Dedifferentiated amniotic fluid mesenchymal stem cell (primary cell): ENCODE data around the gene MGP.

ENCODE experiments used
- DNase-seq: peaks from one replicate; pipeline ENCODE4 v3.0.0-alpha.2; 2016; ENCODE audit errors: extremely low spot score

MGP gene

DNA sequence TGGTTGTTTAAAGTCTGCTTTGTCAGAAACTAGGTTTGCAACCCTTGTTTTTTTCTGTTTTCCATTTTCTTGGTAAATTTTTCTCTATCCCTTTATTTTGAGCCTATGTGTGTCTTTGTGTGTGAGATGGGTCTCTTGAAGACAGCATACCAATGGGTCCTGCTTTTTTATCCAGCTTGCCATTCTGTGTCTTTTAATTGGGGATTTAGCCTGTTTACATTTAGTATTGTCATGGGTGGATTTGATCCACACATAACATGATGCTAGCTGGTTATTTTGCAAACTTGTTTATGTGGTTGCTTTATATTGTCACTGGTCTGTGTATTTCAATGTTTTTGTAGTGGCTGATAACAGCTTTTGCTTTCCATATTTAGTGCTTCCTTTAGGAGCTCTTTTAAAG is 25.2 kb downstream of the MGP start:
- no peak for DNase-seq

DNA sequence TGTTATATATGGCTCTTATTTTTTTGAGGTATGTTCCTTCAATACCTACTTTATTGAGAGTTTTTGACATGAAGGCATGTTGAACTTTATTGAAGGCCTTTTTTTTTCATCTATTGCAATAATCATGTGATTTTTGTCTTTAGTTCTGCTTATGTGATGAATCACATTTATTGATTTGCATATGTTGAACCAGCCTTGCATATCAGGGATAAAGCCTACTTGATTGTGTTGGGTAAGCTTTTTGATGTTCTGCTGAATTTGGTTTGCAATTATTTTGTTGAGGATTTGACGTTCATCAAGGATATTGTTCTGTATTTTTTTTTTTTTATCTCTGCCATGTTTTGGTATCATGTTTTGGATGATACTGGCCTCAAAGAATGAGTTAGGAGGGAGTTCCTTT is 27.1 kb downstream of the MGP start:
- no peak for DNase-seq

DNA sequence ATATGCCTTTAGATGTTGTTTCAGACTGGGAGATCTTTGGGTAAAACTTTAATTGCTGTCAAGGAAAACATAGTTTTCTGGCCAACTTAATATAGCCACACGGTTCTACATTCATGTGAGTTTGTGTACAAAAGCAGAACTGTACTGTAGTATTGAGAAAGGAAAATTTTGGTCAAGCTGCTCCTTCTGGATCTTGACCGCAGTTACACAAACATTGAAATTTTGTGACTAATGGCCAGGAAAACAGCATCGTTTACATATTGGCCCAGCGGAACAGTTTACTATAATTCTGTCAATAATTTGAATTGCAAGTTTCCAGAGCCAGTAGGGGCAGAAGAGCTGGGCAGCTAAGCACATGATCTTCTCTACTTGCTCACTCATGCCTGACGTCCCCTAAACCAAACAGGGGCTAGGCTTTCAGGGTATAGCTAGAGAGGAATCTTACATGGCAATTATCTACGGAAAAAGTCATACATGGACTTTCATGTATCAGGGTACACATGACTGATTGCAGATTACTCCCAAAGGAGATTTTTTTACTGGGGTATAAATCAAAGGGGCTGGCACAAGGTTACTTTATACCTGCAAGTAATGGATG is 31.0 kb downstream of the MGP start:
- peak; percentile 72 for DNase-seq

DNA sequence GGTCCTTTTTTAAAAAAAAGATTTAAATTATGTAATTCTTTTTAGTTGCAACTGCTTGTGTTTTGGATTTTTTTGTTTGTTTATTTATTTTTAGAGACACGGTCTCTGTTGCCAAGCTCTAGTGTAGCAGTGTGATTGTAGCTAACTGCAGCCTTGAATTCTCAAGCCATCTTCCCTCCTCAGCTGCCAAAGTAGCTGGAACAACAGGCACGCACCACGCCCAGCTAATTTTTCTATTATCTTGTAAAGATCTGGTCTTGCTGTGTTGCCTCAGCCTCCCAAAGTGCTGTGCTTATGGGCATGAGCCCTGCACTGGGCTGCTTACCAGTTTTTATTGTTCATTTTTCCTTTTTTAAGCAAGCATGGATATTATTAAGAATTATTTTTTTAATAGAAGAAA is 31.7 kb downstream of the MGP start:
- DNase-seq, result peak; percentile 51

DNA sequence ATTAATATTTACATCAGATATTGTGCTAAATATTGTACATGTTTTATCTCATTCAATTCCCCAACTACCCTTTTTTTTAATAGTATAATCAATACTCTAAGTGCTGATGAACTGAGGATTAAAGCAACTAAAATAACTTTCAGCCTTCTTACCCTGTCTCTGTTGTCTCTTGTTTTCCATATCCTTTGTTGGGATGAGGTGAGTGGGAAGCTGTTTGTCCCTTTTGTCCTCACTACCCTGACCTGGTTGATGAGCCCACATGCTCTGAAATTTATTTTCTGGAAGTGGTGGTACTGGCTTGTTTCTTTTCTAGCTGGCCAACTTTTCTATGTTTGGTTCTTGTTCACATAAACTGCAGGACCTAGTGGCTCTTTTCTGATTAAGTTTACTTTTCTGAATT is 32.8 kb downstream of the MGP start:
- no peak for DNase-seq

DNA sequence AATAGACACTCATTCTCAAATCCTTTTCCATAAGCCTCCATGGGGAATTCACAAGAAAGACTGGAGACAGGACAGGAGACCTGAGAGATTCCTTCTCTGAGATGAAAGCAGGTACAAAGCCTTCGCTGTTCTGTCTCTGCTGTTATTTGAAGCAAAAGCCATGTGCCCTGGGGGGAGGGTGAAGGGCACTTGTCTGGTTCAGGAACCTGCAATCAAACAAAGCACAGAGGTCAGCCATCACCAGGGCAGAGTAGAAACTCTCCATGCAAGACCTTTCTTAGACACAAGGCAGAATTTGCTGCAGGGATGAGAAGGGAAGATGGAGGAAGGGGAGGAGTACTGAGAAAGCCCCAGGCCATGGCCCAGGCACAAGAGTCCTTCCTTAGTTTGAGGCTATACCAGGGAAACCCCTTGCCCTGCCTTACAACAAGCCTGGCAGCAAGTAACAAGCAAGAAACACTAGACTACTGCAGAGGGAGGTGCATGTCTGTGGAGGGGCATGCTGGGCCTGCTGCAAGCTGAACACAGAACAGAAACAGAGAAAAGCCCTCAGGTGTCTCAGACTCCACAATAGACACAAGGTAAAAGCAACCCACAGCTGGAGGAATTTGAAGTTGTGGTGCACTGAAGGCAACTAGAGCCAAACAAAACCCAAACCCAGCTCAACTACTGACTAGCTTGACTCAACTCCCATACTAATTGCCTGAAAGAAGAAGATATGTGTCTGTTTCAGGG is 34.6 kb downstream of the MGP start:
- no peak for DNase-seq

DNA sequence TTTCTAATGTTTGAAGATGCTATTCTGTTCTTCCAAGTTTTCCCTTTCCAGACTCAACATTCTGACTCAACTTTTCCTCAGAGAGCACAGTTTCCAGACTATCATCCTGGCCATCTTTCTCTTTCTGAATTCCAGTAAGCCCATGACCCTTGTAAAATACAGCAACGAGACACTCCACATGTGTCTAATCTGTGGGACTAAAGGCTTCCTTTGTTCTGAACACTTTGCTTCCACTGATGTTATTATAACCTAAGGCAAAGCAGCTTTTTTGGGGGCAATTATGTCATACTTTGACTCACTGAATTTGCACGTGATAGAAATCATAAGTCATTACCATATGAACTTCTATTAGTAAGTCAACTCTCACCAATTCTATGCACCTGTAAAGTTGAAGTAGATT is 36.0 kb downstream of the MGP start:
- DNase-seq, result no peak

DNA sequence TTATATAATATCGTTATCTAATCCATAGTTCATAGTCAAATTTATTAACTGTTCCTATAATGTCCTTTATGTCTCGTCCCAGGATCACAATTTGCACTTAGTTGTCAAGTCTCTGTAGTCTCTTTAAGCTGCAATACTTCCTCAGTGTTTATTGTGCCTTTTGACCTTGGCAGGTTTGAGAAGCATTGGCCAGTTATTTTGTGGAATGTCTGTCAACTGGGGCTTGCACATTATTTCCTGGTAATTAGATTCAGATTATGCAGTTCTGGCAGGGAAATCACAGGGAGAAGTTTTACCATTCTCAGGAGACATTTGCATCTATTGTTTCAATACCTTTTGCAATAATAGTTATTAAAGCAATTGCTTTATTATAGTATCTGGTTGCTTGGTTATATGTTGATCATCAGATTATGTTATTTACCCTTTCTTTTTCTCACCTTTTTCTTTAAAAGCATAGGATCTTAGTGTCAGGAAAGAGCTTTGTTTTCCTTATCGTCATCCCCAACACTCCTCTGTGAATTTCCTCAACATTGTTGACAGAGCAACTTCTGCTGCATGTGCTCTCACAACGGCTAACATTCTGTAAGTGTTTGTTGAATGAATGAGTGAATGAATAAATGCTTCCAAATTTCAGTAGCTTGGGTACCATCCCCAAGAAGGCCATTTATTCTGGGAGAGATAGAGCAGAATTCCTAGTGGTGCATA is 38.6 kb downstream of the MGP start:
- no peak for DNase-seq

DNA sequence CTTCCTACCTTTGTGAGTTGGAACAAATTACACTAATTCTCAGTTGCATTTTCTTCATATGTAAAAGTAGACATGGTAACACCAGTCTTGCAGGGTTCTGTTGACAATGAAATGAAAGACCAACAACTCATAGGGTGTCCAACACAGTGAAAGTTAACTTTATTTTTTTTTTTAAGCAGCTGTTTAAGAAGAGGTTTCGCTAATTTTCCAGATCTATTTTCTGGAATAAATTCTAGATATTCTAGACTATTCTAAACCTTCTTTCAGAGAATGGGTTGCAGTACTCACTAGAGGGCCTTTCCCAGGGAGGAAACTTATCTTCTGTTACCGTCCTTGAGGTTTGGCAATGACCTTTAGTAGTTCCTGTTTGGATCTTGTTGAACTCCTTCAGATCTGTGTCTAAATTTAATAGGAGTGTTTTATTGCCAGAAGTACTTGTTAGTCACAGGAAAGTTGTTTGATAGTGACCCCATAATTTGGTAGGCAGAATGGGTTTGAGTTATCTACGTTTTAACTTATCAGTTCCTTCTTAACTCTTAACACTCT is 39.5 kb downstream of the MGP start:
- no peak for DNase-seq

DNA sequence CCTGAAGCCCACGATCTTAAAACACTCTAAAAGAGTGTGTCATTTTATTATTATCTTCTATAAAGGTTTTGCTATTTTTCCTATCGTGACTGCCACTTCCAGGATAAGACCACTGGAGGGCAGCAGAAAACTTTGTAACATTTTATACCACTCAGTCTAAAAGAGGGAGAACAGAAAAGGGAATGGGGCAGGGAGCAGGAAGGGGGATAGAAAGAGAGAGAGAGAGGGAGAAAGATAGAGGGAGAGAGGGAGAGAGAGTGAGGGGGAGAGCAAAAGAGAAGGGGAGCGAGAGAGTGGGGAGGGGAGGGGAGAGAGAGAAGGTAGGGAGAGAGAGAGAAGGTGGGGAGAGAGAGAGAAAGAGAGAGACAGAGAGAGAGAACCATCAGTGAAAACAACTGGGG is 40.3 kb downstream of the MGP start:
- peak; percentile 73 for DNase-seq

DNA sequence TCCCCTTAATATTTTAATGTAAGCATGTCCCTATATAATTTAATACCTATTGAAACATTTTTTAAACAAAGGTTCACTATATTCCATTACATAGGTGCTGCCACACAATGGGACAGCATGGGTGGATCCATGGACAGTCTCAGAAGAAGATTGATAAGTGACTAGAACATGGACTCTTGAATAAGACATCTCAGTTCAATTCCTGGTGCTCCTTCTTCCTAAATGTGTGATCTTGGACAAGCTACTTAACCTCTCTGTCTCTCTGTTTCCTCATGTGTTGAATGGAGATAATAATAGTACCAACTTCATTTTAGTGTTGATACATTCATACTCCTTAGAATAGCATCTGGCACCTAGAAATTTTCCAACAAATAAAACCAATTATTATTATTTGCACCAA is 41.3 kb downstream of the MGP start:
- no peak for DNase-seq

DNA sequence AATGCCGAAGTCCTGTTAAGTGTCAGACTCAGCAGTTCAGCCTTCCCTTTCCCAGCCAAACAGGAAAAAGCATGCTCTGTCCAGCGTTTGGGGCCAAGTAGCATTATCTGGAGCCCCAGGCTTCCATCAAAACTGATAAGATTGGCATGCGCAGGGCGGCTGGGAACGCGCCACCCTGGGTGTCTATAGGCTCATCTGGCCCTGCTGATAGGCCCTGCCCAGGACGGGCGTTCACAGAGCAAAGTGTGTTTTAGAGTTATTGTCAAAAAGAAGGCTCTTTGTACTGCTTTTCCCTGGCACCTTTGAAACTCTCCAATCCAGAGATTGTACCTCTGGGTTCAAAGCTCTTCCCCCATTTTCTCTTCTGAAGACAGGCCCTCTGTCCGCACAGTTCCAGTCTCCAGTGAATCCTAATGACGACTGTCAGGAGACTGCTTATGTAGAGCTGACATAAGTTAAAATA is 42.2 kb downstream of the MGP start, which contains the start of gene ART4:
TSS of gene ART4 (minus strand) at position 102 of the 463 bp plus-strand sequence. CDS start 413 bp downstream, outside the sequence.
- DNase-seq, result no peak

DNA sequence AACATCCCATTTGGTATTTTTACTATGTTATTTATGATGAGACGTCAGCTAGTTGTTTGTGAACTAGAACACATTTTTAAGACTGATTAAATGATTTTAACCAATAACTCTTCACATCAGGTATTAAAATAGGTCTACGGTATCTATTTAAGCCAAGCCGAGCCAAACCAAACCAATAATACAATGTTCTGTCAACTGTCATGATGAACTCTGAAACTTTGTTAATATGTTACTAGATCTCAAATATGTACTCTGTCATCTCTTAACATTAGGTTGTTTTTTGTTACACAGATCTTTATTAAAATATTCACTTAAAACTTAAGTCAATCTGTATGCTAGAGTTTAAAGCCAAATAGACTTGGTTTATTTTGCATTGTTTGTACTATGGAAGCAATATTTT is 43.3 kb downstream of the MGP start:
- DNase-seq, result no peak

DNA sequence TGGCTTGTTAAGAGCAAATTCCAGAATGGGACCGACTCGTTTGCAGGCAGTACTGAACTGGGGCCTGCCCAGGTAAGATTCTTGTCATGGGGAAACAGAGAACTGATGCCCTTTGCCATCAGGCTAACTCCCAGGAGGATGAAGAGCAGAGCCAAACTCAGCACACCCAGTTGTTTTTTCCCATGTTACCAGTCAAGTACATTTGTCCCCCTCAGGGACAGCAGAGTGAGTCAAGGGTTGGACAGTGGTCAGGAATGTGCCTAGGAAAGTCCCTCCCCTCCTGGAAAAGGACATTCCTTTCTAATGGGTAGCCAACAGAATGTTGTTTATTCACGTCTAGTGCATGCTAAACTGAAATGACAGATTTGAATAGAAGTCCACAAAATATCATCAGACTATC is 43.9 kb downstream of the MGP start:
- peak; percentile 38 for DNase-seq

DNA sequence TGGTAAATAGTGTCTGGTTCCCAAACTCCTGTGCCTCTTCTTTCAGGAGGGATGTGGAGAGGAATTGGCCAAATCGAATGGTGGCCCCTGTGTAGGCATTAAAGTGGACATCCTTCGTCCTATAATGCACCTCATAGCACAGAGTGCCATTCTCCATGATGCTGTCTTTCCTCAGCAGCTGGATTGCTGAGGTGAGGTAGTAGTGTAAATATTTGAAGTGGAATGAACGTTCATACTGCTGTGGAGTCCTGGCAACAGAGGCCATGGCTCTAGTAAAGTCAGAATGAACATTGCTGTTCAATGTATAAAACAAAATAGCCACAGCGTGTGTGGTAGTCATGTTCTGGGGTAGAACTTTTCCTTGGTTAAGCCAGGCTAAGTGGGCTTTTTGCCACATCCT is 45.0 kb downstream of the MGP start:
- DNase-seq, result no peak

DNA sequence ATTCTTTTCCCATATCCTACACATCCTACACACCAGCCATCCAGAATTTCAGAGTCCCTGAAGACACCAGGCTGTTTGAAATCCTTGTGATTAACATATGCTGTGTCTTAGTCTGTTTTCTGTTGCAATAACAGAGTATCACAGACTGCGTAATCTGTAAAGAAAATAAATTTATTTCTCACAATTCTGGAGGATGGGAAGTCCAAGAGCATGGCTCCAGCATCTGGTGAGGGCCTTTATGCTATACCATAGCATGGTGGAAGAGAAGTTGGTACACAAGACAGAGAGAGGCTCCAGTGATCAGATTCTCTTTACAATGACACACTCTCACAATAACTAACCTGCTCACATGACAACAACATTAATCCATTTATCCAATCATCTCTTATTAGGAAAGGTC is 46.4 kb downstream of the MGP start:
- no peak for DNase-seq

DNA sequence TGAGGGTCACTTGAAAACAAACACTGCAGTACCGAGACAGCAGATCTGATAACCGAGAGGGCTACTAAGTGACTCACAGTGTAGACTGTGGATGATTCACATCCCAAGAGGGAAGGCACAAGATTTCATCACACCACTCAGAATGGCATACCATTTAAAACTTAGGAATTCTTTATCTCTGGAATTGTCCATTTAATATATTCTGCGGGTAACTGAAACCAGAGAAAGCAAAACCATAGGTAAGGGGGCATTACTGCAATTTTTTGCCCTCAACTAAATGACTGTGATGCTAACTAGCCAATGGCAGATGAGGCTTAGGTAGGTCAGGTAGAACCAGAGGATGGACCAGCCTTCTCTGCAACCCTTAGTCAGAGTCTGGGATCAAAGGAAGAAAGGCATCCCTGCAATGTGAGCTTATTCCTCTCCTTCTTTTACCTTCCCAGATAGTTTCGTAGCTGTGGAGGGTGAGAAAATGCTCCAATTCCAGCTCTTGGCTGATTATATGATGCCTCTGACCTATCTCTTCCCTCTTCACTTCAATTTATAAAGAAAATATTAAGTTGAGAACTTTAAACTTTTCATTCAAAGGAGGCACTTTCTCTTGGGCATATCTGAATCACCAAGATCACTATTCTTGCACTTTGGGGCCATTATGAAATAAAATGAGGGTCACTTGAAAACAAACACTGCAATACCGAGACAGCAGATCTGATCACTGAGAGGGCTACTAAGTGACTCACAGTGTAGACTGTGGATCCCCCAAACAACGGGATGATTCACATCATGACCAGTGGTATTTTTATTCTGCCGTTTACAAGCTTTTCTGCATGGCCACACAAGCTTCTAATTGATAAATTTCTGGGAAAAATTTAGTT is 49.1 kb downstream of the MGP start:
- DNase-seq, result peak; percentile 80

DNA sequence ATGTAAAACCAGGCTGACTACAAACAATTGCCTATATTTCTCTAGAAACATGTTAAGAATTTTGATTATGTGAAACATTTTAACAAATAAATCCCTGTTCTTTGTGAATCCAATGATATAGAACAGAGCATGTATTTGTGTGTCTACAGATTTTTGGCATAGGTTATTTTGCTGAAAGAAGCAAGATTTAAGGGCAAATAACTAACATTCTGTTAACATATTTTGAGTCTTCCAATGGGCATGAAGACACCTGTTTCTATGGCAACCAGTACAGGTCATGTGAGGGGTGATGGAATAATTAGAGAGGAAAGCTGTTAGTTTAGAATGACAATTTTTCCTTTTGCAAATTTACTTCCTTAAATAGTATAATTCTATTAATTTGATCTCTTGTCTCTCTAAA is 51.1 kb downstream of the MGP start:
- no peak for DNase-seq

DNA sequence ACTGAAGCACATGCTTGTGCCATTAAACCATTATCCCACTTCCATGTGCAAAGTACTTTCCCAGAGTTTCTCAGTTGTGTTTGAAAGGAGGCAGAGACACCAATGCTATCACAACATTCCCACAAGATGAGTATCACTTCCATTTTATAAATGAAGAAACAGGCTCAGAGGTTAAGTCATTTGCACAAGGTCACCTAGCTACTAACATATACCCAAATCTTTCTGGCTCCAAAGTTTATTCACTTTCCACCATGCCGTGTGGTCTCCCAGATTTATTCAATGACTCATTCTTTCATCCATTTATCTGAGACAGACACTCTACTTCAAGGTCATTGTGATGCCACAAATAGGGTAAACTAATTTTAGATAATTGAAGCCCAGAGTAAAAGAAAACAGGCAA is 51.7 kb downstream of the MGP start:
- no peak for DNase-seq

DNA sequence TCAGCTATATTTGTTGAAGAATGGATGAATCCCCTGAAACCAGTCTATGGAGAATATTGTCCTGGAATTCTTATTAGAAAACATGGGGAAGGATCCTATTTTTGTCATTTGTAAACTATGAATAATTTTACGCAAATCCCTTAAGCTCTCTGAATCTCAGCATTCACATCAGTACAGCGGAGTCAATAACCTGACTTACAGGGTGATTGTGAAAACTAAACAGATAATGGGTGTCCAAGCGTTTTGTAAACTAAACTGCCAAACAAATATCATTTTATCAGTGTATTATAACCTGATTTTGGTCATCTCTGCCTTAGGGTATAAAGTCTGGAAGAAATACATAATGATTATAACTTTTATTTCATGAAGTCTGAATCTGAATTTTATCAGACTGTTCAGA is 52.3 kb downstream of the MGP start:
- no peak for DNase-seq
